Stimulated activated CD8-positive, alpha-beta memory T cell treated with anti-CD3 and anti-CD28 coated beads, Interleukin-2, amount 100 ng/mL, for 1 hour (primary cell): ENCODE data around the gene RNLS.

Experiments used
- DNase-seq, 2 donors: peaks; one replicate each; pipeline ENCODE4 v3.0.0-alpha.2; 2020; ENCODE audit warnings: low read depth in 2 of 2

Gene RNLS

GRCh38 chr10:88260329-88261051 is 322.6 kb downstream of the RNLS start:
- DNase-seq, result no peak

- DNase-seq, result no peak
Observed at GRCh38 chr10:88259381-88259780, 323.7 kb downstream of the RNLS start.

GRCh38 chr10:88256886-88257285 is 326.2 kb downstream of the RNLS start:
- DNase-seq, result no peak

GRCh38 chr10:88256013-88256680 is 327.0 kb downstream of the RNLS start:
- DNase-seq, result no peak

- DNase-seq, result no peak
Observed at GRCh38 chr10:88254091-88254490, 329.0 kb downstream of the RNLS start.

- no peak for DNase-seq
Observed at GRCh38 chr10:88253622-88254021, 329.5 kb downstream of the RNLS start.

GRCh38 chr10:88253128-88253527 is 330.0 kb downstream of the RNLS start:
- DNase-seq, result no peak

GRCh38 chr10:88249450-88249849 is 333.7 kb downstream of the RNLS start:
- no peak for DNase-seq

- no peak for DNase-seq
Observed at GRCh38 chr10:88246675-88247074, 336.4 kb downstream of the RNLS start.

GRCh38 chr10:88245974-88246511 is 337.1 kb downstream of the RNLS start:
- DNase-seq, result no peak

- no peak for DNase-seq
Observed at GRCh38 chr10:88244781-88245625, 338.1 kb downstream of the RNLS start.

- DNase-seq, result no peak
Observed at GRCh38 chr10:88243836-88244730, 339.0 kb downstream of the RNLS start.

GRCh38 chr10:88243202-88243744 is 339.8 kb downstream of the RNLS start:
- no peak for DNase-seq

GRCh38 chr10:88241501-88241900 is 341.6 kb downstream of the RNLS start:
- no peak for DNase-seq

GRCh38 chr10:88239212-88239611 is 343.9 kb downstream of the RNLS start:
- no peak for DNase-seq

GRCh38 chr10:88238615-88238914 is 344.6 kb downstream of the RNLS start:
- DNase-seq, result no peak

GRCh38 chr10:88237896-88238614 is 345.1 kb downstream of the RNLS start:
- no peak for DNase-seq

GRCh38 chr10:88236121-88236743 is 346.9 kb downstream of the RNLS start:
- DNase-seq, result no peak

GRCh38 chr10:88234297-88234696 is 348.8 kb downstream of the RNLS start:
- DNase-seq, result no peak

- DNase-seq, result no peak
Observed at GRCh38 chr10:88233870-88234269, 349.2 kb downstream of the RNLS start.
